ENCODE data around the gene CAMKMT. TPM values are rescaled to one million over a fixed set of nuclear protein-coding genes. Genes with fewer than 3 reads are reported as not detected.

CAMKMT gene
- total and polyA plus RNA-seq, 2 experiments from 2014 or later, result 26.5 to 29.5 TPM

GRCh38 chr2:44691174-44691785 lies 329.5 kb downstream of the CAMKMT start:
- Histone ChIP-seq H2AFZ (no peak overlapping the region), H3K4me1 (ENCODE audit: insufficient read depth) (peaks cover 5% of the 10 kb centered on the region; the same call in 1 of the 2 replicates), H4K20me1 (replicated peaks; ENCODE audit: insufficient read depth) (peaks cover 4% of the 10 kb centered on the region; the same call in 1 of the 2 replicates), H3K79me2 (replicated peaks; ENCODE audit: insufficient read depth) (no peaks in the 10 kb centered on the region), H3K9me2 (ENCODE audit: insufficient read depth) (no peaks in the 10 kb centered on the region), H3F3A (replicated peaks; ENCODE audit: low read depth) (no peaks in the 10 kb centered on the region), H3K27ac (ENCODE audit: low read depth) (no peak overlapping the region), H3K4me3 (no peak overlapping the region), H3K27me3 (ENCODE audit: insufficient read depth) (no peaks in the 10 kb centered on the region), H3K36me3 (ENCODE audit: insufficient read depth) (no peaks in the 10 kb centered on the region), H3K4me2 (no peak overlapping the region)
- H3K27me3 Mint-ChIP-seq (ENCODE audit: insufficient read depth, low read depth, poor library complexity), result no peaks in the 10 kb centered on the region
- TF ChIP-seq CTCF (conservative IDR thresholded peaks at IDR 0.05; ENCODE audit: low read depth in 2 of 2) (no peak), CREB1 (CRISPR knock-in tag; IDR thresholded peaks at IDR 0.05; ENCODE audit: low read depth) (no peak), REST (IDR thresholded peaks at IDR 0.05; ENCODE audit: unreplicated experiment) (no peak), ZNF114 (CRISPR knock-in tag; IDR thresholded peaks at IDR 0.05) (no peak), ETS1 (IDR thresholded peaks at IDR 0.05) (no peak), EZH2 (IDR thresholded peaks at IDR 0.05; ENCODE audit: low read depth, unreplicated experiment) (no peak), STAT1 (IDR thresholded peaks at IDR 0.05; ENCODE audit: unreplicated experiment) (no peak), ZNF462 (CRISPR knock-in tag; IDR thresholded peaks at IDR 0.05) (no peak), NANOG (IDR thresholded peaks at IDR 0.05; ENCODE audit: borderline replicate concordance) (no peak), EZH2phosphoT487 (IDR thresholded peaks at IDR 0.05; ENCODE audit: unreplicated experiment) (no peak)
- DNase-seq (ENCODE audit: low spot score) (no peak), ATAC-seq (no peak)
- H3K4me3 Mint-ChIP-seq, result no peak overlapping the region
- no peaks in the 10 kb centered on the region for H3K36me3 Mint-ChIP-seq (ENCODE audit: low read depth)
- H3K9me3 Mint-ChIP-seq, result no peaks in the 10 kb centered on the region
- no peak overlapping the region for H3K27ac Mint-ChIP-seq
- peaks cover 7% of the 10 kb centered on the region for H3K4me1 Mint-ChIP-seq

Data from GM23338 (cell line).